GM19395 (cell line): ENCODE data around the gene NFATC2.
"Not testable (repeated sequence)": the region's sequence is repeated elsewhere in the genome, so short reads cannot be mapped to it uniquely, and the experiment has no call there.

Experiments used
- ATAC-seq: cut with Tn5 transposase; IDR thresholded peaks from one replicate; pipeline ENCODE4 v1.9.1; 2021; ENCODE audit warnings: mild to moderate bottlenecking, moderate library complexity; ENCODE audit not compliant: unreplicated experiment

Gene NFATC2

GRCh38 chr20:51569815-51570738, 27.6 kb upstream of the NFATC2 start:
- no peak for ATAC-seq

GRCh38 chr20:51568533-51568932, 26.0 kb upstream of the NFATC2 start:
- not testable (repeated sequence) for ATAC-seq

- ATAC-seq, result no peak
Measured at GRCh38 chr20:51567622-51568021, 25.1 kb upstream of the NFATC2 start.

- ATAC-seq, result no peak
Measured at GRCh38 chr20:51566594-51566993, 24.1 kb upstream of the NFATC2 start.

- no peak for ATAC-seq
Measured at GRCh38 chr20:51565298-51566144, 23.0 kb upstream of the NFATC2 start.

- ATAC-seq, result no peak
Measured at GRCh38 chr20:51563486-51564332, 21.2 kb upstream of the NFATC2 start.

- ATAC-seq, result no peak
Measured at GRCh38 chr20:51563174-51563485, 20.6 kb upstream of the NFATC2 start.

GRCh38 chr20:51562332-51563173, 20.0 kb upstream of the NFATC2 start:
- no peak for ATAC-seq

GRCh38 chr20:51562027-51562331, 19.5 kb upstream of the NFATC2 start:
- ATAC-seq, result no peak

- ATAC-seq, result no peak
Measured at GRCh38 chr20:51560550-51561307, 18.2 kb upstream of the NFATC2 start.

- ATAC-seq, result no peak
Measured at GRCh38 chr20:51560042-51560441, 17.5 kb upstream of the NFATC2 start.

GRCh38 chr20:51554538-51555165, 12.1 kb upstream of the NFATC2 start:
- no peak for ATAC-seq

- ATAC-seq, result no peak
Measured at GRCh38 chr20:51553897-51554486, 11.5 kb upstream of the NFATC2 start.

GRCh38 chr20:51551186-51551585, 8.7 kb upstream of the NFATC2 start:
- no peak for ATAC-seq

GRCh38 chr20:51549474-51549873, 7.0 kb upstream of the NFATC2 start:
- no peak for ATAC-seq

- no peak for ATAC-seq
Measured at GRCh38 chr20:51547951-51548350, 5.4 kb upstream of the NFATC2 start.

- ATAC-seq, result no peak
Measured at GRCh38 chr20:51545515-51545914, 3.0 kb upstream of the NFATC2 start.

GRCh38 chr20:51543422-51543788, 886 bp upstream of the NFATC2 start:
- no peak for ATAC-seq

GRCh38 chr20:51542033-51542570, 417 bp downstream of the NFATC2 start:
- ATAC-seq, result peak; percentile 42
